ENCODE data around the gene HDAC11.

DNA sequence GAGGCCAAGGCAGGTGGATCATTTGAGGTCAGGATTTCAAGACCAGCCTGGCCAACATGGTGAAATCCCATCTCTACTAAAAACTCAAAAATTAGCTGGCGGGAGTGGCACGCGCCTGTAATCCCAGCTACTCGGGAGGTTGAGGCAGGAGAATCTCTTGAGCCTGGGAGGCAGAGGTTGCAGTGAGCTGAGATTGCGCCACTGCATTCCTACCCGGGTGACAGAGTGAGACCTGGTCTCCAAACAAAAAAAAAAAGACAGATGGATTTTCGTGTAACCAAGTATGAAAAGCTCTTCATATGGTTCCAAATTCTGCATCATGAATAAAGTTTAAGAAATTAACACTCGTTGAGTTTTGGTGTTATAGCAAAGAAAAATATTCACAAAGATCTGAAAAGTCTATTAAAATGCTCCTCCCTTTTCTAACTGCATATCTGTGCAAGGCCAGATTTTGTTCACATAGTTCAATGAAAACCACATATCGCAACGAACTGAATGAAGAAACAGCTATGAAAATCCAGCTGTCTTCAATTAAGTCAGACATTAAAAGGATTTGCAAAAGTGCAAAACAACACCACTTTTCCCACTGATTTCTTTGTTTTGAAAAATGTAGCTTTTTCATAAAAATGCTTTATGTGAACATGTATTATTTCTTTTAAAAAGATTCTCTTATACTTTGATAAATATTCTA lies 45.0 kb downstream of the HDAC11 start:
- TF ChIP-seq, protein P1, sequence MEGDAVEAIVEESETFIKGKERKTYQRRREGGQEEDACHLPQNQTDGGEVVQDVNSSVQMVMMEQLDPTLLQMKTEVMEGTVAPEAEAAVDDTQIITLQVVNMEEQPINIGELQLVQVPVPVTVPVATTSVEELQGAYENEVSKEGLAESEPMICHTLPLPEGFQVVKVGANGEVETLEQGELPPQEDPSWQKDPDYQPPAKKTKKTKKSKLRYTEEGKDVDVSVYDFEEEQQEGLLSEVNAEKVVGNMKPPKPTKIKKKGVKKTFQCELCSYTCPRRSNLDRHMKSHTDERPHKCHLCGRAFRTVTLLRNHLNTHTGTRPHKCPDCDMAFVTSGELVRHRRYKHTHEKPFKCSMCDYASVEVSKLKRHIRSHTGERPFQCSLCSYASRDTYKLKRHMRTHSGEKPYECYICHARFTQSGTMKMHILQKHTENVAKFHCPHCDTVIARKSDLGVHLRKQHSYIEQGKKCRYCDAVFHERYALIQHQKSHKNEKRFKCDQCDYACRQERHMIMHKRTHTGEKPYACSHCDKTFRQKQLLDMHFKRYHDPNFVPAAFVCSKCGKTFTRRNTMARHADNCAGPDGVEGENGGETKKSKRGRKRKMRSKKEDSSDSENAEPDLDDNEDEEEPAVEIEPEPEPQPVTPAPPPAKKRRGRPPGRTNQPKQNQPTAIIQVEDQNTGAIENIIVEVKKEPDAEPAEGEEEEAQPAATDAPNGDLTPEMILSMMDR (IDR thresholded peaks at IDR 0.05) = no peak
- no peak for TF ChIP-seq ZFX (IDR thresholded peaks at IDR 0.05; ENCODE audit: borderline replicate concordance)

Measured in 22Rv1 (cell line).